Loucy (cell line): ENCODE measurements around the gene KPNA6.

Experiments used
- H2AFZ ChIP-seq: fragments of 200-600 bp; sonication (generic); 2 replicates; pipeline ENCODE4 v1.6.0; 2016; ENCODE audit warnings: antibody characterized with exemption, mild to moderate bottlenecking, low read length, moderate library complexity
- H3F3A ChIP-seq: fragments of 200-600 bp; 2 replicates; pipeline ENCODE4 v1.6.0; 2016; ENCODE audit warnings: antibody characterized with exemption, low read depth, mild to moderate bottlenecking
- H3K27me3 ChIP-seq: fragments of 200-600 bp; sonication (generic); 2 replicates; pipeline ENCODE4 v1.6.1; 2014; ENCODE audit warnings: low read length, mild to moderate bottlenecking; ENCODE audit not compliant: insufficient read depth, poor library complexity, severe bottlenecking
- H3K36me3 ChIP-seq: fragments of 200-600 bp; sonication (generic); 2 replicates; pipeline ENCODE4 v1.6.1; 2016; ENCODE audit warnings: low read length; ENCODE audit not compliant: insufficient read depth
- H3K4me1 ChIP-seq: fragments of 200-600 bp; sonication (generic); 2 replicates; pipeline ENCODE4 v1.5.1; 2014; ENCODE audit warnings: low read length, mild to moderate bottlenecking; ENCODE audit not compliant: insufficient read depth, poor library complexity, severe bottlenecking
- H3K4me2 ChIP-seq: fragments of 200-600 bp; sonication (generic); 2 replicates; pipeline ENCODE4 v1.6.0; 2014; ENCODE audit warnings: antibody characterized with exemption, low read length, low read depth, mild to moderate bottlenecking; ENCODE audit not compliant: poor library complexity, severe bottlenecking
- H3K4me3 ChIP-seq: fragments of 200-600 bp; sonication (generic); 2 replicates; pipeline ENCODE4 v1.5.1; 2014; ENCODE audit warnings: low read length, mild to moderate bottlenecking, mixed read lengths; ENCODE audit not compliant: poor library complexity, severe bottlenecking
- H3K79me2 ChIP-seq: fragments of 200-600 bp; sonication (generic); 2 replicates; pipeline ENCODE4 v1.6.1; 2014; ENCODE audit warnings: low read length; ENCODE audit not compliant: insufficient read depth
- H3K9ac ChIP-seq: fragments of 200-600 bp; sonication (generic); 2 replicates; pipeline ENCODE4 v1.6.0; 2014; ENCODE audit warnings: mild to moderate bottlenecking, low read depth, low read length, moderate library complexity; ENCODE audit not compliant: poor library complexity, severe bottlenecking
- H3K9me2 ChIP-seq: fragments of 200-600 bp; sonication (generic); replicated peaks from 2 replicates; pipeline ENCODE4 v1.6.1; 2016; ENCODE audit warnings: low read depth, low read length, mixed read lengths
- H3K9me3 ChIP-seq: fragments of 200-600 bp; sonication (generic); 2 replicates; pipeline ENCODE4 v1.6.1; 2014; ENCODE audit warnings: mild to moderate bottlenecking, antibody characterized with exemption, low read length, low read depth; ENCODE audit not compliant: insufficient read depth
- H4K20me1 ChIP-seq: fragments of 200-600 bp; sonication (generic); 2 replicates; pipeline ENCODE4 v1.6.0; 2014; ENCODE audit warnings: antibody characterized with exemption, low read length, mild to moderate bottlenecking; ENCODE audit not compliant: insufficient read depth, poor library complexity, severe bottlenecking
- CTCF ChIP-seq: fragments of 200-600 bp; sonication (generic); conservative IDR thresholded peaks from 2 replicates; pipeline ENCODE4 v1.5.1; 2014; ENCODE audit warnings: mild to moderate bottlenecking, antibody characterized with exemption, low read length
- EZH2phosphoT487 ChIP-seq: fragments of 200-600 bp; IDR thresholded peaks from 2 replicates; pipeline ENCODE4 v1.6.1; 2018; ENCODE audit warnings: antibody characterized with exemption, mild to moderate bottlenecking, moderate library complexity, borderline replicate concordance

Gene KPNA6

GRCh38 chr1:32221581-32221979 is 113.7 kb downstream of the KPNA6 start:
- peak overlapping the region; percentile 73; the same call in 1 of the 2 replicates for H2AFZ ChIP-seq
- TF ChIP-seq EZH2phosphoT487 (no peak), CTCF (no peak)
- H3K9ac ChIP-seq, result peak overlapping the region; percentile 85
- H3K9me2 ChIP-seq, result no peaks in the 10 kb centered on the region
- peak overlapping the region; percentile 91 for H3K4me2 ChIP-seq
- H3K79me2 ChIP-seq, result peaks cover 22% of the 10 kb centered on the region
- H3K27me3 ChIP-seq, result no peaks in the 10 kb centered on the region
- no peaks in the 10 kb centered on the region; the same call in 1 of the 2 replicates for H3K36me3 ChIP-seq
- no peaks in the 10 kb centered on the region for H4K20me1 ChIP-seq
- no peaks in the 10 kb centered on the region for H3F3A ChIP-seq
- H3K9me3 ChIP-seq, result no peaks in the 10 kb centered on the region
- peaks cover 27% of the 10 kb centered on the region for H3K4me1 ChIP-seq
- peak overlapping the region; percentile 90 for H3K4me3 ChIP-seq

GRCh38 chr1:32221980-32222755 is 114.3 kb downstream of the KPNA6 start, which contains the start of the genes EIF3I and TMEM234:
TSS of gene EIF3I (plus strand) at chr1:32222407. CDS start at chr1:32222442, 35 bp downstream.
TSS of gene TMEM234 (minus strand) at chr1:32222353. CDS start at chr1:32222322, 31 bp downstream.
- peaks cover 22% of the 10 kb centered on the region for H3K79me2 ChIP-seq
- TF ChIP-seq CTCF (no peak), EZH2phosphoT487 (no peak)
- no peaks in the 10 kb centered on the region for H3K27me3 ChIP-seq
- peak within 1 kb of the TSS; percentile 73 for H2AFZ ChIP-seq
- no peaks in the 10 kb centered on the region for H3F3A ChIP-seq
- no peaks in the 10 kb centered on the region; the same call in 1 of the 2 replicates for H3K36me3 ChIP-seq
- H4K20me1 ChIP-seq, result no peaks in the 10 kb centered on the region
- H3K9me3 ChIP-seq, result no peaks in the 10 kb centered on the region
- H3K4me1 ChIP-seq, result peaks cover 27% of the 10 kb centered on the region
- peak within 1 kb of the TSS; percentile 90 for H3K4me3 ChIP-seq
- H3K9ac ChIP-seq, result peak within 1 kb of the TSS; percentile 85
- H3K9me2 ChIP-seq, result no peaks in the 10 kb centered on the region
- peak within 1 kb of the TSS; percentile 91 for H3K4me2 ChIP-seq

GRCh38 chr1:32223683-32224082 is 115.8 kb downstream of the KPNA6 start:
- Histone ChIP-seq H3K4me1 (peaks cover 27% of the 10 kb centered on the region), H3K27me3 (no peaks in the 10 kb centered on the region), H3K9ac (peak overlapping the region; percentile 85), H4K20me1 (no peaks in the 10 kb centered on the region), H3K4me2 (peak overlapping the region; percentile 91), H3K9me3 (no peaks in the 10 kb centered on the region), H3K36me3 (peaks cover 9% of the 10 kb centered on the region), H2AFZ (no peak overlapping the region), H3K9me2 (no peaks in the 10 kb centered on the region), H3F3A (no peaks in the 10 kb centered on the region), H3K4me3 (peak overlapping the region; percentile 90), H3K79me2 (peaks cover 22% of the 10 kb centered on the region)
- TF ChIP-seq EZH2phosphoT487 (no peak), CTCF (peak; percentile 44)
